ENCODE data around the gene BMP7.

The BMP7 gene

GRCh38 chr20:57188576-57189079 lies 77.8 kb downstream of the BMP7 start:
- no peak for ATAC-seq
- TF ChIP-seq BACH2 (CRISPR knock-in tag; IDR thresholded peaks at IDR 0.05; ENCODE audit: borderline replicate concordance): no peak
- no peak for TF ChIP-seq ZFP30 (CRISPR knock-in tag; IDR thresholded peaks at IDR 0.05)
- no peak for TF ChIP-seq TOX (CRISPR knock-in tag; IDR thresholded peaks at IDR 0.05; ENCODE audit: borderline replicate concordance)
- no peak for TF ChIP-seq ZC3H10 (CRISPR knock-in tag; IDR thresholded peaks at IDR 0.05)
- no peak for TF ChIP-seq ISL1 (CRISPR knock-in tag; IDR thresholded peaks at IDR 0.05)
- TF ChIP-seq PATZ1 (CRISPR knock-in tag; IDR thresholded peaks at IDR 0.05; ENCODE audit: borderline replicate concordance): no peak
- TF ChIP-seq TSHZ2 (CRISPR knock-in tag; IDR thresholded peaks at IDR 0.05): no peak
- TF ChIP-seq ZNF565 (CRISPR knock-in tag; conservative IDR thresholded peaks at IDR 0.05; ENCODE audit: low read depth): no peak
- TF ChIP-seq CSDC2 (CRISPR knock-in tag; IDR thresholded peaks at IDR 0.05): no peak
- no peak for TF ChIP-seq CREB5 (CRISPR knock-in tag; IDR thresholded peaks at IDR 0.05; ENCODE audit: low read depth)
- no peak for TF ChIP-seq ESRRG (CRISPR knock-in tag; IDR thresholded peaks at IDR 0.05)
- TF ChIP-seq GLIS3 (CRISPR knock-in tag; IDR thresholded peaks at IDR 0.05): no peak
- no peak for TF ChIP-seq PPARA (CRISPR knock-in tag; IDR thresholded peaks at IDR 0.05; ENCODE audit: borderline replicate concordance)
- TF ChIP-seq ZFP3 (CRISPR knock-in tag; IDR thresholded peaks at IDR 0.05): no peak
- TF ChIP-seq TCF4 (CRISPR knock-in tag; IDR thresholded peaks at IDR 0.05; ENCODE audit: borderline replicate concordance): no peak
- TF ChIP-seq ZNF8 (CRISPR knock-in tag; IDR thresholded peaks at IDR 0.05): no peak

- TF ChIP-seq GLIS3 (CRISPR knock-in tag; IDR thresholded peaks at IDR 0.05) (no peak), OSR1 (CRISPR knock-in tag; IDR thresholded peaks at IDR 0.05) (no peak), CSDC2 (CRISPR knock-in tag; IDR thresholded peaks at IDR 0.05) (no peak), ZC3H10 (CRISPR knock-in tag; IDR thresholded peaks at IDR 0.05) (no peak), ESRRG (CRISPR knock-in tag; IDR thresholded peaks at IDR 0.05) (no peak), CSRNP3 (CRISPR knock-in tag; IDR thresholded peaks at IDR 0.05) (no peak), TSHZ2 (CRISPR knock-in tag; IDR thresholded peaks at IDR 0.05) (no peak), ZFP3 (CRISPR knock-in tag; IDR thresholded peaks at IDR 0.05) (no peak), PPARA (CRISPR knock-in tag; IDR thresholded peaks at IDR 0.05; ENCODE audit: borderline replicate concordance) (no peak), ISL1 (CRISPR knock-in tag; IDR thresholded peaks at IDR 0.05) (no peak), TOX (CRISPR knock-in tag; IDR thresholded peaks at IDR 0.05; ENCODE audit: borderline replicate concordance) (no peak), RARB (CRISPR knock-in tag; IDR thresholded peaks at IDR 0.05) (no peak)
- no peak for ATAC-seq
Measured at GRCh38 chr20:57188056-57188455, 78.4 kb downstream of the BMP7 start.
